Measurements from ENCODE around the gene AKAP6.

The AKAP6 gene

DNA sequence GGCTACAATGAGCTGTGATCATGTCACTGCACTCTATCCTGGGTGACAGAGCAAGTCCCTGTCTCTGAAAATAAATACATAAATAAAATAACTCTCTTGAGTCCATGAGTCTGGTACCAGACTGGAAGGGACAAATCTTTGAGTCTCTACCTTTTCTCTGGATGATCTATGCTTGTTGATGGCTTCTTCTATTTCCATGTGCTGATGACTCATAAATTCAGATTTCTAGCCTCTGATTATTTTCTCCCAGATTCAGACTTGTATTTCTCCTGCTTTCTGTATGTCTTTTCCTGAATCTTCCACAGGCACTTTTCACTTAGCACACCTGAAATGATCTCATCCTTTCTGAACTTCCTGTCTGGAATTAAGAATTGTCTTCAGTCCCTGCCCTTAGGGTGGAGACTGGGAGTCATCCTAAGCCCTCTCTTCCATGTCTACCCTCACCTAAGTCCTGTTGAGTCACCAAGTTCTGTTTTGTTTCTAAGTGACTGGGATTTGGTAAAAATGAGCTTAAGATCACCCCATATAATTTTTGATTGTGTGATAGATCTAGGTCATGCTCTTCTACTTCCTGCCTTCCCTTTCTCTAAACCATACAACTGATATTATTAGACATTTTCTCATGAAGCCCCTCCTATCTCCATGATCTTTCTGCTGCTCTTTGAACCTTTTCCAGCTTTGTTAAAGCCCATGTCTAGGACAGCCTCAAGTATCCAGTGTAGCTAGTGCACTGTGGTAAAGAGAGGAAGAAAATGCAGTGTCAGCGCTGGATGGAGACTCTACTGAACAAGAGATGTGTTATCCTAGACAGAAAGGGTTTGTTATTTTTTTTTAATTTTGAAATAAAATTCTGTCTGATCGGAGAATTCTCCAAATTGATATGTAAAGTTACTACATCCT is 13.1 kb downstream of the AKAP6 start:
- no peak for DNase-seq (ENCODE audit: low spot score)
- TF ChIP-seq, protein P1, sequence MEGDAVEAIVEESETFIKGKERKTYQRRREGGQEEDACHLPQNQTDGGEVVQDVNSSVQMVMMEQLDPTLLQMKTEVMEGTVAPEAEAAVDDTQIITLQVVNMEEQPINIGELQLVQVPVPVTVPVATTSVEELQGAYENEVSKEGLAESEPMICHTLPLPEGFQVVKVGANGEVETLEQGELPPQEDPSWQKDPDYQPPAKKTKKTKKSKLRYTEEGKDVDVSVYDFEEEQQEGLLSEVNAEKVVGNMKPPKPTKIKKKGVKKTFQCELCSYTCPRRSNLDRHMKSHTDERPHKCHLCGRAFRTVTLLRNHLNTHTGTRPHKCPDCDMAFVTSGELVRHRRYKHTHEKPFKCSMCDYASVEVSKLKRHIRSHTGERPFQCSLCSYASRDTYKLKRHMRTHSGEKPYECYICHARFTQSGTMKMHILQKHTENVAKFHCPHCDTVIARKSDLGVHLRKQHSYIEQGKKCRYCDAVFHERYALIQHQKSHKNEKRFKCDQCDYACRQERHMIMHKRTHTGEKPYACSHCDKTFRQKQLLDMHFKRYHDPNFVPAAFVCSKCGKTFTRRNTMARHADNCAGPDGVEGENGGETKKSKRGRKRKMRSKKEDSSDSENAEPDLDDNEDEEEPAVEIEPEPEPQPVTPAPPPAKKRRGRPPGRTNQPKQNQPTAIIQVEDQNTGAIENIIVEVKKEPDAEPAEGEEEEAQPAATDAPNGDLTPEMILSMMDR (IDR thresholded peaks at IDR 0.05; ENCODE audit: borderline replicate concordance, control extremely low read depth, extremely low read depth, insufficient read depth, missing control alignments), result no peak
- in situ Hi-C loops (cut with MboI; ENCODE audit: low sequenced_read_pairs, unreplicated experiment), result no loop called here

- in situ Hi-C loops (cut with MboI; ENCODE audit: low sequenced_read_pairs, unreplicated experiment), result no loop called here
Observed at GRCh38 chr14:32342847-32343194, 13.7 kb downstream of the AKAP6 start.

GRCh38 chr14:32343926-32344430 is 14.9 kb downstream of the AKAP6 start:
- in situ Hi-C loops (cut with MboI; ENCODE audit: low sequenced_read_pairs, unreplicated experiment), result no loop called here
- TF ChIP-seq, protein P1 (IDR thresholded peaks at IDR 0.05; ENCODE audit: borderline replicate concordance, control extremely low read depth, extremely low read depth, insufficient read depth, missing control alignments), result no peak
- DNase-seq (ENCODE audit: low spot score), result no peak

More at GRCh38 chr14:32342847-32343194, 13.7 kb downstream of the AKAP6 start:
- TF ChIP-seq, protein P1 (IDR thresholded peaks at IDR 0.05; ENCODE audit: borderline replicate concordance, control extremely low read depth, extremely low read depth, insufficient read depth, missing control alignments), result no peak
- DNase-seq (ENCODE audit: low spot score), result no peak

- TF ChIP-seq, protein P1 (IDR thresholded peaks at IDR 0.05; ENCODE audit: borderline replicate concordance, control extremely low read depth, extremely low read depth, insufficient read depth, missing control alignments), result no peak
- DNase-seq (ENCODE audit: low spot score), result no peak
- in situ Hi-C loops (cut with MboI; ENCODE audit: low sequenced_read_pairs, unreplicated experiment), result no loop called here
Observed at GRCh38 chr14:32345311-32345791, 16.3 kb downstream of the AKAP6 start.

- in situ Hi-C loops (cut with MboI; ENCODE audit: low sequenced_read_pairs, unreplicated experiment), result no loop called here
- no peak for DNase-seq (ENCODE audit: low spot score)
- TF ChIP-seq, protein P1 (IDR thresholded peaks at IDR 0.05; ENCODE audit: borderline replicate concordance, control extremely low read depth, extremely low read depth, insufficient read depth, missing control alignments), result no peak
Observed at GRCh38 chr14:32349322-32349721, 20.2 kb downstream of the AKAP6 start.

DNA sequence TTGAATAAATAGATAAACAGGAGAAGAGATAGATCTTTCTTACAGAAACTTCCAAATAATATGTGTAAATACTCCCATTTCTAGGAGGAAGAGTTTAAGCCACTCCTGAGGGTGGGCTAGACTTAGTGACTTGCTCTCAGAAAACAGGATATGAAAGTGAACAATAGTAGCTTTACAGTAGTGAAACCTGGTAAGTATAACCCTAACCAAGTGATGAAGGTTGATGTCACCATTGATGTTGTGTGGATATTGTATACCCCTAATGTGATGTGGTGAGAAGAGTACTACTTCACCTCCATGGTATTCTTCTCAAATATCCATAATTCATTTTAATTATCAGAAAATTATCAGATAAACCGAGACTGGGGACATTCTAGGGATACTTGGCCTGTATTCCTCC is 20.9 kb downstream of the AKAP6 start:
- TF ChIP-seq, protein P1 (IDR thresholded peaks at IDR 0.05; ENCODE audit: borderline replicate concordance, control extremely low read depth, extremely low read depth, insufficient read depth, missing control alignments), result no peak
- in situ Hi-C loops (cut with MboI; ENCODE audit: low sequenced_read_pairs, unreplicated experiment), result no loop called here
- DNase-seq (ENCODE audit: low spot score), result peak; percentile 50

Data from GM13976 (cell line).